22Rv1 (cell line): ENCODE results near the gene ZNF772.

Experiments used
- H3K27ac ChIP-seq: fragments of 450-650 bp; 2 replicates; pipeline ENCODE4 v1.5.1; 2017
- ZFX ChIP-seq: fragments of 450-650 bp; IDR thresholded peaks from 2 replicates; pipeline ENCODE4 v1.6.1; 2017; ENCODE audit warnings: antibody characterized with exemption, borderline replicate concordance
- TF ChIP-seq, protein P1 (sequence below): fragments of 450-650 bp; IDR thresholded peaks from 2 replicates; pipeline ENCODE4 v1.5.1; 2017; ENCODE audit warnings: mild to moderate bottlenecking

ZNF772 gene

DNA sequence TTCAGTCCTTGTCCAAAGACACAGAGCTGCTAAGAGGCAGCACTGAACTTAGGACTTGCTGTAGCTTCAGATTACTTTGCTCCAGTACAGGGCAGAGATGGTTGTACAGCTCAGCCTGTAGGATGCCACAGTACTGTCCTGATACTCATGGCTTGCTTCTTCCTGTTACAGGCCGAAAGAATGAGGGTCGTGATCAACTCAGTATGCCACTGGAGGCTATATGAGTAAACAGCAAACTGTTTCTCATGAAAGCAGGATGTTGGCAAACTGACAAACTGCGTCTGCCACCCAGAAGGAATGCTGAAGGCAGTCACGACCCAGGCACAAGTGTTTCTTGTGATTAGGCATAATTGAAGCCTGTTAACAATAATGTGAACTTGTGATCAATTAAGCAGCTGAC is 39.4 kb downstream of the ZNF772 start:
- TF ChIP-seq, protein P1, sequence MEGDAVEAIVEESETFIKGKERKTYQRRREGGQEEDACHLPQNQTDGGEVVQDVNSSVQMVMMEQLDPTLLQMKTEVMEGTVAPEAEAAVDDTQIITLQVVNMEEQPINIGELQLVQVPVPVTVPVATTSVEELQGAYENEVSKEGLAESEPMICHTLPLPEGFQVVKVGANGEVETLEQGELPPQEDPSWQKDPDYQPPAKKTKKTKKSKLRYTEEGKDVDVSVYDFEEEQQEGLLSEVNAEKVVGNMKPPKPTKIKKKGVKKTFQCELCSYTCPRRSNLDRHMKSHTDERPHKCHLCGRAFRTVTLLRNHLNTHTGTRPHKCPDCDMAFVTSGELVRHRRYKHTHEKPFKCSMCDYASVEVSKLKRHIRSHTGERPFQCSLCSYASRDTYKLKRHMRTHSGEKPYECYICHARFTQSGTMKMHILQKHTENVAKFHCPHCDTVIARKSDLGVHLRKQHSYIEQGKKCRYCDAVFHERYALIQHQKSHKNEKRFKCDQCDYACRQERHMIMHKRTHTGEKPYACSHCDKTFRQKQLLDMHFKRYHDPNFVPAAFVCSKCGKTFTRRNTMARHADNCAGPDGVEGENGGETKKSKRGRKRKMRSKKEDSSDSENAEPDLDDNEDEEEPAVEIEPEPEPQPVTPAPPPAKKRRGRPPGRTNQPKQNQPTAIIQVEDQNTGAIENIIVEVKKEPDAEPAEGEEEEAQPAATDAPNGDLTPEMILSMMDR = no peak
- no peak for TF ChIP-seq ZFX
- no peak overlapping the region for H3K27ac ChIP-seq

DNA sequence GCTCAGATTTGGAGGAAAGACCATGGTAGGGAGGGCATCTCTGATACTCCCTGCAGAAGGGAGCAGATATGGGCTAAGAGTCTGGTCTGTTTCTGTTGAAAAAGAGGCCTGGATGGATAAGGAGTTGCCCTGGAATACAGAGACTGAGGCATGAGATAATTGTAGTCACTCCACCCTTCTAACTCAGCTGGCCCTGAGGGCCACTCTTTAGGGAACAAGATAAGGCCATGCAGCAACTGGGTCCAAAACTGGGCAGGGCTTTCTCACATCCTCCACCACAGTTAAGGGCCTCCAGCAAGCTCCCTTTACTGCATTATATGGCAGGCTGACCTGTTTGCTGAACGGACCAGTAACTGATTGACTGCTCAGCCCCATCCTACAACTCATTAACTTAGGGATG is 40.9 kb downstream of the ZNF772 start:
- no peak overlapping the region for H3K27ac ChIP-seq
- no peak for TF ChIP-seq ZFX
- TF ChIP-seq, protein P1 = no peak

DNA sequence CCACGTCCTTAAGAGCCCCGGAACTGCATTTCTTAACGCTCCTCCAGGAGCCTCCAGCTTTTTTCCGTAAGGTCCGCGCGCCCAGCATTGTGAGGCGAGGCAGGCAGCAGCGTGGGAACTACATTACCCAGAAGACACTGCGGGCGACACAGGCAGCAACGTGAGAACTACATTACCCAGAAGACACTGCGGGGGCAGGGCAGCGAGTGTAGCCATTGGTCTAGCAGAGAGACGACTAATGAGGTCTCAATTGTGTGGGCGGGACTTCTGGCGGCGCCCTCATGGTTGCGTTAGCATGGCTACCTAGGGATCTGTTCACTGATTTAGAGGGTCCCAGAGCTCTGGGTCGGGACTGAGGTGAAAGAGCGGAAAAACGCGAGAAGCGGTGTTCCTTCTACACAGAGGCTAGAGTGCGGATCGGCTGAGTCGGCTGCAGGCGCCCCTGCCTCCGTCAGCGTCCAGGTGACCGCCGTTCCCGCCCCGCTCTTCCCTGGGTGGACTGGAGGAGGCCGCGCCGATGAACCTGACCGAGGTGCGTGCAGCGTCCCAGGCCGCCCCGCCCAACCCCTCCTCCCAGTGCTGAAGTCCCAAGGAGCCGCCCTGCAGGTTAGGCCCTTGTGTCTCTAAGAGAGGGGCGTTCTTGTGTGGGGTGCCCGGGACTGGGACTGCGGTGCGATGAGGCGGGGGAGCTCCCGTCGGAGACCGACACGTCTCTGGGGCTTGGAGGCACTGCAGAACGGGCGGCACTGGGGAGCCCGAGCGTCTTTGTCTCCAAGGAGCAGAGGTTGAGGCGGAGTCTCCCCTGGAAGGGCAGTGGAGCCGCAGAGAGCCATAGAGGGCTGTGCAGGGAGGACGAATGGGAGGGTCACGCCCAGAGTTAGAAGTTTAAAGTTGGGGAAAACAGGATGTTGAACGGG is 42.0 kb downstream of the ZNF772 start, which contains the start of gene ZNF749:
TSS of gene ZNF749 (plus strand) at position 264 of the 917 bp plus-strand sequence. CDS start at position 518, 254 bp downstream.
- peak within 1 kb of the TSS; percentile 73 for H3K27ac ChIP-seq
- TF ChIP-seq, protein P1 = no peak
- no peak for TF ChIP-seq ZFX

DNA sequence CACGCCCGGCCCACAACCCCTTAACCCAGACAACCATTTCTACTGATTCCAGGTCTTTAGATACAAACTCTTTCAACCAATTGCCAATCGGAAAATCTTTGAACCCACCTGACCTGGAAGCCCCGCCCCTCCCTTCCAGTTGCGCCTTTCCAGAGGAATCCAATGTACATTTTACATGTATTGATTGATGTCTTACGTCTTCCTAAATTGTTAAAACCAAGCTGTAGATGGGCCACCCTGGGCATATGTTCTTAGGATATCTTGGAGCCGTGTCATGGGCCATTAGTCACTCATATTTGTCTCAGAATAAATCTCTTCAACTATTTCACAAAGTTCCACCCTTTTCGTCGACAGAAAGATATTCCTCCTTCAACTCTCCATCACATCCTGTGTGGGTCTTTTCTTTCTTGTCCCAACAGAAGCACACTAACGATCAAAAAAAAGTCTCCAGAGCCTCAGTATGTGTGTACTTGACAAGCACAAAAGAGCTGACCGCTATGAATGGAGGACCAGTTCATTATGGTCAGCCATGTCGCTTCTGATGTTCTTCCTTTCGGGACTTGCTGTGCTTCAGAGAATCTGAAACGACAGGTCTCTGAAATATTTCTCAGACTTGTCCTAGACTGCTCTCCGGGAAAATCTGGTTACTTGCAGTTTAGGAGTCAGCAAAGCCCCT is 42.8 kb downstream of the ZNF772 start:
- peak overlapping the region; percentile 73 for H3K27ac ChIP-seq
- TF ChIP-seq, protein P1 = no peak
- no peak for TF ChIP-seq ZFX

DNA sequence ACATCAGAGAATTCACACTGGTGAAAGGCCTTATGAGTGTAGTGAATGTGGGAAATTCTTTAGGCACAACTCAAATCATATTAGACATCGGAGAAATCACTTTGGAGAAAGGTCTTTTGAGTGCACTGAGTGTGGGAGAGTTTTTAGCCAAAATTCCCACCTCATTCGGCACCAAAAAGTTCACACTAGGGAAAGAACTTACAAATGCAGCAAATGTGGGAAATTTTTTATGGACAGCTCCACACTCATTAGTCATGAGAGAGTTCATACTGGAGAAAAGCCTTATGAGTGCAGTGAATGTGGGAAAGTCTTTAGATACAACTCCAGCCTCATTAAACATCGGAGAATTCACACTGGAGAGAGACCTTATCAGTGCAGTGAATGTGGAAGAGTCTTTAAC is 56.3 kb downstream of the ZNF772 start:
- no peak overlapping the region for H3K27ac ChIP-seq
- TF ChIP-seq, protein P1 = no peak
- TF ChIP-seq ZFX = no peak

DNA sequence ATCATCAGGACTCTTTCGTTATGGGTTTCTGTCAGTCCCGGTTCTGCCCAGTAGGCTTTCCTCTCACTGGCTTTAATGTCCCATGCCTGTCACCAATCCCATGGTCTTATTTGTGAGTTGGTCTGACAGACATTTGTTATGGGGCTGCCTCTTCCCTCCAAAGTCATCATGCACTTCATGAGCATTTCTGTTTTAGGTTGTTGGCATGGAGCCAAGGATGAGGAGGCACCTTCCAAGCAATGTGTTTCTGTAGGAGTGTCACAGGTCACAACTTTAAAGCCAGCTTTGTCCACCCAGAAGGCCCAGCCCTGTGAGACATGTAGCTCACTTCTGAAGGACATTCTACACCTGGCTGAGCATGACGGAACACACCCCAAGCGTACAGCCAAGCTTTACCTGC is 57.9 kb downstream of the ZNF772 start:
- no peak overlapping the region for H3K27ac ChIP-seq
- no peak for TF ChIP-seq ZFX
- TF ChIP-seq, protein P1 = no peak
